Body of pancreas (tissue), 4 donors: ENCODE measurements around the gene BDP1. TPM values are rescaled to one million over a fixed set of nuclear protein-coding genes. Genes with fewer than 3 reads are reported as not detected.
A peak's percentile ranks its signal among the peaks of the same experiment; 100 is the strongest.
"Not testable (repeated sequence)": the region's sequence is repeated elsewhere in the genome, so short reads cannot be mapped to it uniquely, and the experiment has no call there.

Experiments used
- ATAC-seq: fragments of 150-250 bp; one replicate; pipeline ENCODE4 v1.9.1; 2016
- DNase-seq, 4 donors: peaks; one replicate each; pipeline ENCODE4 v3.0.0-alpha.2; 2019
- H3K27ac ChIP-seq, 4 donors: fragments of 200-600 bp; sonication (generic); 1 replicate in 3 of 4; 2 replicates in 1 of 4; pipeline versions ENCODE4 v1.5.1 to v1.6.1; 2016 to 2019; ENCODE audit warnings: mild to moderate bottlenecking in 1 of 4, mixed read lengths in 1 of 4, moderate library complexity in 1 of 4
- H3K27me3 ChIP-seq, 2 donors: fragments of 200-600 bp; sonication (generic); one replicate each; pipeline ENCODE4 v1.6.0; 2016; ENCODE audit warnings: mild to moderate bottlenecking in 1 of 2
- H3K36me3 ChIP-seq, 2 donors: fragments of 200-600 bp; sonication (generic); replicated peaks in 1 of 2; 2 replicates each; pipeline ENCODE4 v1.5.1; 2016; ENCODE audit warnings: low read depth in 2 of 2; ENCODE audit not compliant: insufficient read depth in 1 of 2
- H3K4me1 ChIP-seq: fragments of 200-600 bp; sonication (generic); one replicate; pipeline ENCODE4 v1.6.0; 2016
- H3K4me3 ChIP-seq, 2 donors: fragments of 200-600 bp; sonication (generic); 1 replicate in 1 of 2; 2 replicates in 1 of 2; pipeline ENCODE4 v1.5.1; 2016 to 2019
- H3K9me3 ChIP-seq, 3 donors: fragments of 200-600 bp; sonication (generic); 1 replicate in 2 of 3; 2 replicates in 1 of 3; pipeline ENCODE4 v1.5.1; 2016
- CTCF ChIP-seq, 7 experiments: fragments of 450-650 bp in 4 of 7; fragments of 200-600 bp in 3 of 7; sonication (generic) in 3 of 7; IDR thresholded peaks; one replicate each; pipeline ENCODE4 v1.5.1; 2016 to 2019; ENCODE audit warnings: antibody characterized with exemption in 7 of 7
- POLR2A ChIP-seq, 3 donors: fragments of 450-650 bp; IDR thresholded peaks; one replicate each; pipeline ENCODE4 v1.6.1; 2016; ENCODE audit warnings: antibody characterized with exemption in 3 of 3, mild to moderate bottlenecking in 2 of 3
- WGBS, 2 donors: methylation state at CpG; one replicate each; pipeline ENCODE4 v1.1.5; 2017; 5-methylcytosine and 5-hydroxymethylcytosine counted together
- intact Hi-C: fragments of 100-400 bp; cut with DNase I; formaldehyde crosslinking; loops from one replicate; pipeline ENCODE4 v1.15.1; 2023
- small RNA-seq: library from RNA; depleted of rRNA; stranded (forward); fragments of <200 nt; gene quantifications from one replicate; pipeline ENCODE3, GENCODE V24; 2016
- total RNA-seq, 2 donors: library from RNA; depleted of rRNA; stranded (reverse); fragments of >200 nt; gene quantifications; one replicate each; pipeline ENCODE4 v1.1.0, GENCODE V29; 2016

BDP1 gene
- total RNA-seq, 2 donors from 2014 or later: 21.0 to 27.4 TPM

- 73 to 82% methylated on average over 6 of the region's 6 CpGs for WGBS, 2 donors
- TF ChIP-seq CTCF (IDR thresholded peaks at IDR 0.05): peak in 6 of 7 experiments; percentile 18 to 57 (median 50)
- no peak for TF ChIP-seq POLR2A (IDR thresholded peaks at IDR 0.05)
- H3K27me3 ChIP-seq: no peaks in the 10 kb centered on the region
- H3K36me3 ChIP-seq: peaks cover 7 to 21% of the 10 kb centered on the region in 2 donors
- H3K4me1 ChIP-seq: peaks cover 6% of the 10 kb centered on the region
- H3K9me3 ChIP-seq: no peaks in the 10 kb centered on the region
- DNase-seq: peak; percentile 72 to 81 (median 76)
- ATAC-seq: peak; percentile 84
- no peak overlapping the region for H3K4me3 ChIP-seq
- peak overlapping the region in 2 of 4 donors; percentile 1 to 17 for H3K27ac ChIP-seq
- intact Hi-C loops: no loop called here
Observed at GRCh38 chr5:71601222-71602026, 146.0 kb downstream of the BDP1 start.

GRCh38 chr5:71609916-71610315, 154.5 kb downstream of the BDP1 start:
- H3K4me3 ChIP-seq, DNase-seq, H3K27ac ChIP-seq, H3K9me3 ChIP-seq, intact Hi-C loops, H3K36me3 ChIP-seq, ATAC-seq, H3K27me3 ChIP-seq, H3K4me1 ChIP-seq: not testable (repeated sequence)
- WGBS, 2 donors: 93 to 95% methylated on average over 7 to 13 of the region's 16 CpGs

- intact Hi-C loops: no loop called here
- ATAC-seq: no peak
- 77 to 79% methylated on average over 4 of the region's 4 CpGs for WGBS, 2 donors
- no peak for TF ChIP-seq CTCF (IDR thresholded peaks at IDR 0.05)
- no peak for TF ChIP-seq POLR2A (IDR thresholded peaks at IDR 0.05)
- Histone ChIP-seq H3K36me3 (peaks cover 5 to 6% of the 10 kb centered on the region in 2 donors), H3K27ac (no peak overlapping the region), H3K4me1 (no peaks in the 10 kb centered on the region), H3K27me3 (no peaks in the 10 kb centered on the region), H3K4me3 (no peak overlapping the region), H3K9me3 (no peaks in the 10 kb centered on the region)
- DNase-seq: no peak
Observed at GRCh38 chr5:71615809-71616208, 160.4 kb downstream of the BDP1 start.

Small RNAs within 50 kb of the gene (small RNA-seq; reads per million reads assigned to genes)
- not detected for gene HMGN1P12

Other genes with a start within 250 kb of the BDP1 start
- 10 to 100 TPM; 22.8 to 31.0 TPM for gene MCCC2, start 131.7 kb downstream of the BDP1 start, total RNA-seq